ENCODE data around the gene APOA1.
A peak's percentile ranks its signal among the peaks of the same experiment; 100 is the strongest.

The APOA1 gene

DNA sequence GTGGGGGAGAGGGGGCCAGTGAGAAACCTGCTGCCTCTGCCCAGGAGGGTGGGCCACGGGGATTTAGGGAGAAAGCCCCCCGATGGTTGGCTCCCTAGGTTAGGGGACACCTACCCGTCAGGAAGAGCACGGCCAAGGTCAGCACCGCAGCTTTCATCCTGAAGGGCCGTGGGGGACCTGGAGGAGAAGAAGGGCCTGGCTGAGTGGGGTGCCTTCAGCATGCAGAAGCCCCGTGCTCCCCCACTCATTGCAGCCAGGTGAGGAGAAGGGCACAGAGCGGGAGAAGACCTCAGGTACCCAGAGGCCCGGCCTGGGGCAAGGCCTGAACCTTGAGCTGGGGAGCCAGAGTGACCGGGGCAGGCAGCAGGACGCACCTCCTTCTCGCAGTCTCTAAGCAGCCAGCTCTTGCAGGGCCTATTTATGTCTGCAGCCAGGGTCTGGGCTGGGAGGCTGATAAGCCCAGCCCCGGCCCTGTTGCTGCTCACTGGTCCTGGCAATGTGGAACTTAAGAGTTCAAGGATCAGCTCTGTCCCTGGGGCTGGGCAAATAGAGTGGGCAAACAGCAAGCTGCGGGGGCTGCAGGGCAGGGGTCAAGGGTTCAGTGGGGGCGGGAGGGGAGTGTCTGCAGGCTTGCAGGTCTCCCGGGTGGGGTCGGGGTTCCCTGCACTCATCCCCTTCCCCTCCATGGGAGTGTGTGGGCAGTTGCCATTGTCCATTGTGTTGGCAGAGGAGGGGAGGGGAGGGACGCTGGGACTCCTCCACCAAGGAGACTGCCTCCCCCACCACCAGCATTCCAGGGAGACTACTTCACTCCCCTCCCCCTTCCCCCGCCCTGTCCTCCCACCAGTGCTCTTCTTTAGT is at the start of gene APOA1:
Gene APOA1 (minus strand): TSS at position 392 of the 861 bp plus-strand sequence. CDS start 235 bp downstream, at position 157.
- DNase-seq, result no peak

DNA sequence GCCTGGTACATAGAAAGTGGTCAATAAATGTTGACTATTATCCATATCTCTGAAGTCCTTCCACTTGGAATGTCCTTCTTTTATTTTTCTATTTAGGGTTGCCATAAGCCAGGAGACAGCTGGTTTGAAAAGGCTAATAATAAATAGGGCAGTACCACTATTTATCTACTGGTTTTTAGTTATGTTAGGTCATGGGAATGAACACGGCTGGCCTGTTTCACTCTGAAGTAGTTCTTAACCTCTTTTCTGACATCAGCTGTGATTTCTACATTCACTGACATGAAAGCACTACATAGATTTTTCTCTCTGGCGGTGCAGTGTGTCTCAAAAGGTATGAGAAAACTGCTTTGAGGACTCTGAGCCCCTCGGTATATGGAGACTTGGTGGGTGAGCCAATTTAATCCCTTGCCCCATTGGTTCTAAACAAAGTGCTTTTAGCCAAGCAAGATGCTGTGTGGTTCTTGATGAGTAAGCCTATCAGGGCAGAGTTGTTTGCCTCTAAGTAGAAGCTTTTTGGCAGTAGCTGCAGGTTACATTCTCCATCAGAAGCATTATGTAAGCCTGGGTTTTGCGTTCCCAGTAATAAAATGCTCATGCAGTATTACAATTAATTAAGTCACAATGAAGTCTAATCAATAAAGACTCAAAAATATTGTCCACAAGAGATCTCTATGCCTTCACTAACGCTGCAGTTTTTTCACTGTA is 48.7 kb upstream of the APOA1 start:
- peak; percentile 28 for DNase-seq

DNA sequence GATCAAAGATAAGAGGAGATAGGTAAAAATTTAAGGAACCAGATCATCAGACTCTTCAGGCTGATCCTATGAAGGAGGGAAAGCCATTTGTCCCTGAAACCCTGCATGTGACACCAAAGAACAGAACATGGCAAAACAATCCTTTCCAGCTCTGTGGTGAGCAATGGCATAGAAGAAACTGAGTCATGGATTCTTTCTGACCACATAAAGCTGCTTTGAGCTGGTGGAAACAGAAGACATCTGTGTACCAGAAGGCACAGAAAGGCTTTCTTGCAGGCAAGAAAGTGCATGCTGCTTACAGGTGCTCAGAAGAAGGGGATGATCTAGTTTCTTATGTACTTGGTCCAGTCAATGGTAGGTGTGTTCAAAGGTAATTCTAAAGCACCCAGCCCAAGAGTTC is 45.0 kb upstream of the APOA1 start:
- no peak for DNase-seq

GRCh38 chr11:116881143-116881542 is 43.7 kb upstream of the APOA1 start:
- DNase-seq, result peak; percentile 28

- DNase-seq, result peak; percentile 78
Measured at GRCh38 chr11:116879800-116880625, 42.6 kb upstream of the APOA1 start.

- no peak for DNase-seq
Measured at GRCh38 chr11:116876656-116877055, 39.2 kb upstream of the APOA1 start.

- DNase-seq, result no peak
Measured at GRCh38 chr11:116875194-116875593, 37.8 kb upstream of the APOA1 start.

DNA sequence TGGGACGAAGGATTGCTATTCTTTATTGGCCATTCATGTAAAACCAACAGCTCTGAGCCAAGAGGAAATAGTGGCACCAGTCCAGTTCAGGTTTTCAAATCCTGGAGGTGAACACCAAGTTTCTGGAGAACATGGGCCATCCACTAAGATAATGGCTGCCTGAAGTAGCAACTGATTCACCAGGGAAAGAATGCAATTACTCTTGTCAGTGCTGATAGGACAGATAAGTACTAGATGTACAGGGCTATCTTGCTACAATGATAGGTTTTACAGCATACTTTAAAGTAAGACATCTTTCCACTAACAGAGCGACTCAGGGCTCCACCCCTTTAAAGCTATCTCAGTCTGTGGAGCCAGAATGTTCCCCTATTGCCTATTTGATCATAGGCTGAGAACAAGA is 36.8 kb upstream of the APOA1 start:
- no peak for DNase-seq

DNA sequence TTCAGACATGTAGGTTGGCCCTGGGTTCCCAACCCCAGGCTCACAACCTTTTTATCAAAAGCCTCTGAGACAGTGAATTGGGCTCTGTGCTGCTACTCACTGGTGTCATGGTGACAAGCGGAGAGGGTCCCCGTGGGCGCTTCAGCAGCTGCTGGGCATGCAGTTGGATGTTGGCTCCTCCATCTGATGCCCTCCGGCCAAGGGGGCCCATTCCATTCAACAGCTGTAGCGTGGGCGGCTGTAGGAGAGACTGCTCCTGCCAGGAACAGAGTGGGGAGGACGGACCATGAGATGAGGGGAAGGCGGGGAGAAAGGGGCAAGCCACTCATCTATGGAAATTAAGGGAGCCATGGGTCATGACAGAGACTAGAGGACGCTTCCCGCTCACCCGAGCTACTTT is 36.0 kb upstream of the APOA1 start:
- DNase-seq, result no peak

DNA sequence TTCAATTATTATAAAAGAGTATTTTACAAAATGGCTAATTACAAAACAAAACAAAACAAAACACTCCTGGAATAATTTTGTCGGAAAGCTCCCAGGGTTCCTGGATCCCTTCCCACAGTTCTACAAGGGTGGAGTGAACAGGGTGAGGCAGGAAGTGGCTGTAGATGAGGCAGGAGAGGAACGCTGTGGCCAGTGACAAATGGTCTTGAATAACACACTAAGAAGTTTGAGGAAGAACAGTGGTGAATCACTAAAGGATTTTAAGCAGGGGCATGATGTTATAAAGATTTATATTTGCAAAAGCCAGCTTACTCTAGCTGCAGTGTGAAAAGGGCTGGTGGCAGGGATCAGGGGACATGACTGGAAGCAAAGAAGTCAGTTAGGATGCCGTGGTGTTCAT is 33.8 kb upstream of the APOA1 start:
- DNase-seq, result no peak

DNA sequence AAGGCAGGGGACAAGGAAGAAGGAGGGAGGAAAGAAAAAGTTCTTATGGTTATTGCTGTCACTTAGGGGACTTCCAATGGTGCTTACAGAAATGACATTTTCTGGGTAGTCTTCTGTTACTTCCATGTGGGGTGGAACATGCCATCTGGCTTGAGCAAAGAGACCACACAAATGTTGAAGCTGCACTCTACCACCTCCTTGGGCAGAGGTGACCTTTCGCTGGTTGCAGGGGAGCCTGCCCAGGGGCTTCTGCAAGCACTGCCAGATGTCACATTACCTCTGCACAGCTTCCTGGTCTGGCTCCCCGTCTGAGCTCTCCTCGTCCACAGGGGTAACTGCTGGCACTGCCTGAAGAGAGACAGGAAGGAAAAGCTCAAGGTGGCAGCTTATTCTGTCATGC is 32.6 kb upstream of the APOA1 start:
- DNase-seq, result no peak

GRCh38 chr11:116869610-116870009 is 32.2 kb upstream of the APOA1 start:
- peak; percentile 60 for DNase-seq

- DNase-seq, result no peak
Measured at GRCh38 chr11:116868066-116868465, 30.6 kb upstream of the APOA1 start.

DNA sequence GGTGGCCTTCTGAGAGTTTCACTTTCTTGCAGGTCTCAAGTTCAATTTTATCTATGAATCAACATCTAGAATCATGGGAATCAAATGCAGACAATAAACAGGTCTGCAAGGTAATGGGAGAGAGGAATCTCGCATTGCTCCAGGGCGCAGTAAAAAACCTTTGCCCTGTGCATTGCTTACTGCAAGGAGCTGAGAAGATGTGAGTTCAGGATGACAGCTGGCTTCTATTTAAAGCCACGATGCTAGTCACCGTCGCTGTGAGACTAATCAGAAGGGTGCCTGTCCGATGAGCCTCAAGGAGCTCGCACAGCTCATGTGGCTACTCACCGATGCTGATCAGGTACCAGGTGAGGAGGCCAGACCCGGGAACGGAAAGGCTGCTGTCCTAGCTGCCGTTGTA is 30.2 kb upstream of the APOA1 start:
- no peak for DNase-seq

DNA sequence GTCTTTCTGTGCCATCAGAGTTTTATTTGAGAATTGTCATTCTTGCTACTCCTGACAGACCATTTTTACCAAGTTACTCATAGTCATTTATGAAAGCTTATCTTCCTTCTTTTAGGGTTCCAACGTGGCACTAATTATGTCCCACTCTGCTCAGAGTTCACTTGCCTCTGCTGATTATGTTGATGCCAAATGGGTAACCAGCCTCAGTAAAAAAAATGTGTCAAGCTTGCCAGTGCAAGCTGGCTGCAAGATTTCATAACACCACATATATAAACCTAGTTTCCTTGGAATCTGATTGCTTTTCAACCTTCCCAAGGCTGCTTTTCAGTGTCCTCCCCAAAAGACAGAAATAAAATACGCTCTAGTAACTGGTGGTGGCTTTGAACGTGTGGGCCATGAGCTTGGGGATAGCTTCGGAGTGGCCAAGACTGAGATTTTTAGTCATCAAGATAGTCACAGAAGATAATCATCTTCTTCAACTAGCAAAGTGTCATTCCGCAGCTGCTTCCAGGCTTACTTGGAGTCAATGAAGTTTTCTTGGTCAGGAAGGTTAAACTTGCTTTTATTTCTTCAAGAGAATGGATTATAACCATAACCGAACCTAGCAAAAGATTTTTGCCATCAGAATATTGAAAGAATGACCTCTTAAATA is 29.5 kb upstream of the APOA1 start:
- DNase-seq, result no peak

DNA sequence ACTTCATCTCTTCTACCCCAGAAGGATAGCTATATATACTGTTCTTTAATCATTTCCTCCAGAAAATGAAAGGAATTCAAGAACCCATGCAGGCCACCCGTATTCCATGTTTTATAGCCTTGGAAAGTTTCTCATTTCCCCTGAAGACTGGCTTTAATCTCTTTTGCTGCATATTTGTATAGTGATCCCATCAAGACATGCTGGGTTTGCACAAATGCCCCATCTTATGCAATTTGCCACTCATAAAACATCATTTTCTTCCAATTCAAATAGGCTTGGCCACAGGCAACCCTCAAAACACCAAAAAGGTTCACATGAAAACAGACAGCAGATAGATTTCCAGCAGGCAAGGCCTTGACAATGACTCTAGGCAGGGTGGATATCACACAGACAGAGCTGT is 28.3 kb upstream of the APOA1 start:
- no peak for DNase-seq

DNA sequence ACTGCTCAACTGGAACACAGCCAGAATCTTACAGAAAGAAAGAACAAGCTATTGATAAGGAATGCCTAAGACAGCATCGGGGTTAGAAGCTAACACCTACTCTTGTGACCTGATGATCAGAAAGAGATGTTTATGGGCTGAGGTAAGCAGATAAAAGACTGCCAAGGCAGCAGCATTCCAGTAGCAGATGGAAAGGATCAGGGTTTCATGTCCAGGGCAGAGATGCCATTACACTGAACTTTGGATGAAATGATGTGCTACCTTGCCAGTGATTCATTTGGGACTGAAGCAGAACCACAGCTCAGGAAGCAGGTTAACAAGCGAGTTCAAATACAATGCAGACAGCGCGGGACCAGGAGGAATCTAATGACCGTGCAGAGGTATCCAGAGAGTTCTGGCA is 27.1 kb upstream of the APOA1 start:
- DNase-seq, result no peak

- no peak for DNase-seq
Measured at GRCh38 chr11:116862951-116863350, 25.5 kb upstream of the APOA1 start.

DNA sequence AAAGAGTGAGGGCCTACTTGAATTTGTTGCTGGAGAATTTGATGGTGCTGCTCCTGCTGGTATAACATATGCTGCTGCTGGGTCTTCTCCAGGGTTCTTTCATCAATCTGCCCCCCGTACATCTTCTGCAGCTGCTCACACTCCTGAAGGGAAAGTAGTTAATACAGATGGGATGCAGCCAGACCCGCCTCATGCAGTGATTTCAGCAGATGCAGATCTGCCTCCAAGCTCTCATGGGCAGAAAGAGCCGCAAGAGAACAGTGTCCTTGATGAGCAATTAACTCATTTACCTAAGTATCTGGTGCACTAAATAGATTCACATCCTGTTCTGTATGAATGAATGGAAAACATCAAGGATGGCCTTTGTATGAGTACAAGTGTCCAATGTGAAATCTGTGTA is 24.8 kb upstream of the APOA1 start:
- no peak for DNase-seq

DNA sequence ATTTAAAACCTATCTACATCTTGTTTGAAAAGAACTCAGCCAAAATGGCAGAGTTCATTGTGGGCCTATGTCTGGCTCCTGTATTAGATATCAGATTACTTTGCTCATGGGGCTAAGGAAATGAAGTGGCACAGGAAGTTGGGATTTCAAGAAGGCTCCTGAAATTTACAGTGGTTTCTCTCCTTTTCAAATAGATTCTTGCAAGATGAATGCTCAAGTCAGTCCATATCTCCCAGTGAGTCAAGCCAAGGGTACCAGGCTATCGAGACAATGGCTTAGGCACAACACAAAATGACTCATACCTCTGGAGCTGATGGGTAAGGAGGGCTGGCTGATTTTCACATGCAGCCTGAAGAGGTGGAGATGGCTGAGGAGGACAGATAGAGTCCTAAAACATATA is 24.1 kb upstream of the APOA1 start:
- no peak for DNase-seq

DNA sequence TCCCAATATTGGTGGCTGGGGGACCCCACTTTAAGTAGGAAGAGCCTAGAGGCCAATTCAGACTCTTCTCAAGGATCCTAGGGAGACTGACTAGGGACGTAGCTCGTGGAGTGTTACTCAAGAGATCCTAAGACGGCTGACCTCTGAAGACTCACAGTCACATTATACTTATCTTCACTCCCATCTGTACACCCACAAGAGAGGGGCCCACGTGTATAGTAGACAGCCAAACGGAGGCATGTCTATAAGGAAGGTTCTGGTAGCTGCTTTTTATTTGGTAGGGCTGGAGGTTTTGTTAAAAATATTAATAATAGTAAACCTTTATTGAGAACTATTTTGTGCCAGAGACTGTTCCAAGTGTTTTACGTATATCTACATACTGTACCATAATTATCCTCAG is 22.9 kb upstream of the APOA1 start:
- DNase-seq, result no peak

GRCh38 chr11:116859175-116859574 is 21.8 kb upstream of the APOA1 start:
- no peak for DNase-seq

DNA sequence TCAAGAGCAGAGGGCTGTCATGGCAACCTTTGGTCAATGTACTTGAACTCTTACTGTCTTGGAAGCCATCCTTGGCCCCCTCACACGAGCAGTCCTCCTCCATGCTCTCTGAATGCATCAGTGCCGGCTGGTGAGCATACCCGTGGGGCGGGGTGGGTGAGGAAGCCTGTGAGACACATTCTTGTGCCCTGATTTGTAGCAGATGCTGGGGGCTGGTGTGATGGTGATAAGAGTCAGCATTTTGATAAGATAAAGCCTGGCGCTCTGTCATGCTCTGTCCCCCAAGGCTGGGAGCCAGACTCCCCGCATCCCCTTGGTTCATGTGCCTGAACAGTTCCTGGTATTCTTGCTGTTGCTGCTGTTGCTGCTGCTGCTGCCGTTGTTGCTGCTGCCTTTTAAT is 20.5 kb upstream of the APOA1 start:
- DNase-seq, result no peak

Measured in midbrain (tissue), 1 donor.